OCI-LY7 (cell line): ENCODE data around the gene KLC1. TPM values are rescaled to one million over a fixed set of nuclear protein-coding genes. Genes with fewer than 3 reads are reported as not detected.

Experiments used
- BruUV-seq: library from RNA; stranded (reverse); fragments of 400-500 nt; replicated peaks from 2 replicates; lab custom pipeline; 2021; lab: Mats Ljungman, UMichigan
- CTCF ChIA-PET: fragments of 300-600 bp; sonication (Branson Sonifier 250); formaldehyde crosslinking; loops from one replicate; lab custom pipeline; 2022; ENCODE audit warnings: antibody characterized with exemption; ENCODE audit not compliant: unreplicated experiment; lab: Charles Lee
- POLR2A ChIA-PET: fragments of 300-600 bp; sonication (Branson Sonifier 250); formaldehyde crosslinking; loops from one replicate; lab custom pipeline; 2022; ENCODE audit warnings: antibody characterized with exemption; lab: Charles Lee
- DNase-seq: peaks from one replicate; pipeline ENCODE4 v3.0.0-alpha.2; 2015; ENCODE audit warnings: low spot score
- H2AFZ ChIP-seq: fragments of 200-600 bp; sonication (generic), shearing (Covaris generic); 2 replicates; pipeline ENCODE4 v1.6.1; 2014; ENCODE audit warnings: mild to moderate bottlenecking, antibody characterized with exemption, low read length, moderate library complexity
- H3K27ac ChIP-seq: fragments of 200-600 bp; sonication (generic); 2 replicates; pipeline ENCODE4 v1.5.1; 2014; ENCODE audit warnings: mixed run types, low read depth, mild to moderate bottlenecking, moderate library complexity, low read length, inconsistent platforms; ENCODE audit not compliant: poor library complexity, severe bottlenecking
- H3K36me3 ChIP-seq: fragments of 200-600 bp; sonication (generic); 2 replicates; pipeline ENCODE4 v1.6.1; 2014; ENCODE audit warnings: mild to moderate bottlenecking, antibody characterized with exemption, low read length, moderate library complexity, mixed read lengths; ENCODE audit not compliant: insufficient read depth
- H3K4me1 ChIP-seq: fragments of 200-600 bp; sonication (generic); 2 replicates; pipeline ENCODE4 v1.5.1; 2014; ENCODE audit warnings: mild to moderate bottlenecking, low read length; ENCODE audit not compliant: insufficient read depth, poor library complexity, severe bottlenecking
- H3K4me2 ChIP-seq: fragments of 200-600 bp; sonication (generic); 2 replicates; pipeline ENCODE4 v1.6.1; 2014; ENCODE audit warnings: mild to moderate bottlenecking, low read length
- H3K4me3 ChIP-seq: fragments of 200-600 bp; sonication (generic); 2 replicates; pipeline ENCODE4 v1.5.1; 2014; ENCODE audit warnings: mild to moderate bottlenecking, low read depth, low read length; ENCODE audit not compliant: poor library complexity, severe bottlenecking
- H3K79me2 ChIP-seq: fragments of 200-600 bp; sonication (generic); 2 replicates; pipeline ENCODE4 v1.6.1; 2016; ENCODE audit warnings: low read depth, mild to moderate bottlenecking, low read length, moderate library complexity, mixed read lengths; ENCODE audit not compliant: insufficient read depth
- H3K9me2 ChIP-seq: fragments of 200-600 bp; sonication (generic); 2 replicates; pipeline ENCODE4 v1.6.1; 2016; ENCODE audit warnings: mild to moderate bottlenecking, low read length, mixed read lengths; ENCODE audit not compliant: insufficient read depth
- H3K9me3 ChIP-seq: fragments of 200-600 bp; sonication (generic); 2 replicates; pipeline ENCODE4 v1.6.1; 2014; ENCODE audit warnings: mild to moderate bottlenecking, mixed run types, low read length, mixed read lengths
- H4K20me1 ChIP-seq: fragments of 200-600 bp; sonication (generic); 2 replicates; pipeline ENCODE4 v1.6.1; 2014; ENCODE audit warnings: mild to moderate bottlenecking, antibody characterized with exemption, low read length, moderate library complexity, mixed read lengths; ENCODE audit not compliant: insufficient read depth
- CTCF ChIP-seq: fragments of 200-600 bp; sonication (generic); conservative IDR thresholded peaks from 2 replicates; pipeline ENCODE4 v1.5.1; 2014; ENCODE audit warnings: mild to moderate bottlenecking, antibody characterized with exemption, low read length, moderate library complexity, mixed read lengths
- EZH2phosphoT487 ChIP-seq: fragments of 200-600 bp; sonication (generic); IDR thresholded peaks from 2 replicates; pipeline ENCODE4 v1.6.1; 2018; ENCODE audit warnings: low read depth, borderline replicate concordance, mild to moderate bottlenecking, mixed run types, antibody characterized with exemption, low read length, moderate library complexity, mixed read lengths
- intact Hi-C: fragments of 100-400 bp; cut with micrococcal nuclease; formaldehyde crosslinking; loops from one replicate; pipeline ENCODE4 v1.10.0; 2022; ENCODE audit not compliant: unreplicated experiment
- total RNA-seq, 2 experiments: library from RNA; depleted of rRNA in 1 of 2; stranded (reverse); fragments of >200 nt in 1 of 2; shearing (Covaris generic) in 1 of 2; gene quantifications; 2 replicates each; pipeline ENCODE4 v1.2.3, GENCODE V29; 2014 to 2022

KLC1 gene
- total RNA-seq, 2 experiments from 2014 or later, result 147 to 157 TPM

- TF ChIP-seq CTCF (no peak), EZH2phosphoT487 (no peak)
- POLR2A ChIA-PET, result no interaction called here
- peak overlapping the region; percentile 28; the same call in 1 of the 2 replicates for H3K4me2 ChIP-seq
- H3K4me1 ChIP-seq, result peaks cover 49% of the 10 kb centered on the region
- H3K9me2 ChIP-seq, result no peaks in the 10 kb centered on the region
- H4K20me1 ChIP-seq, result no peaks in the 10 kb centered on the region
- intact Hi-C loops, result no loop called here
- CTCF ChIA-PET, result no interaction called here
- H3K27ac ChIP-seq, result peak overlapping the region; percentile 59
- no peaks in the 10 kb centered on the region for H3K9me3 ChIP-seq
- H3K79me2 ChIP-seq, result no peaks in the 10 kb centered on the region
- no peak for DNase-seq
- no peak overlapping the region for H2AFZ ChIP-seq
- H3K36me3 ChIP-seq, result peaks cover 90% of the 10 kb centered on the region
- no TSS peak for BruUV-seq
- no peak overlapping the region for H3K4me3 ChIP-seq
These were observed 73.8 kb downstream of the KLC1 start for GRCh38 chr14:103702497-103703432.

- no peak for TF ChIP-seq EZH2phosphoT487
- TF ChIP-seq CTCF, result no peak
- H3K27ac ChIP-seq, result no peak overlapping the region
- H4K20me1 ChIP-seq, result no peaks in the 10 kb centered on the region
- ChIA-PET CTCF (no interaction called here), POLR2A (no interaction called here)
- no TSS peak for BruUV-seq
- peaks cover 90% of the 10 kb centered on the region for H3K36me3 ChIP-seq
- no peaks in the 10 kb centered on the region for H3K9me3 ChIP-seq
- H3K9me2 ChIP-seq, result no peaks in the 10 kb centered on the region
- H3K4me3 ChIP-seq, result no peak overlapping the region
- no peak for DNase-seq
- intact Hi-C loops, result no loop called here
- H3K4me1 ChIP-seq, result peaks cover 40% of the 10 kb centered on the region
- no peak overlapping the region for H3K4me2 ChIP-seq
- H3K79me2 ChIP-seq, result no peaks in the 10 kb centered on the region
- H2AFZ ChIP-seq, result no peak overlapping the region
These were observed 74.7 kb downstream of the KLC1 start for GRCh38 chr14:103703433-103704385.
